SH-SY5Y (cell line): Measurements from ENCODE around the gene CDK6.

Experiments
- GATA2 ChIP-seq: IDR thresholded peaks from 2 replicates; pipeline ENCODE4 v1.6.1; 2011; ENCODE audit warnings: mild to moderate bottlenecking, low read depth, low read length
- GATA3 ChIP-seq: IDR thresholded peaks from 2 replicates; pipeline ENCODE4 v1.6.1; 2011; ENCODE audit warnings: low read depth, mild to moderate bottlenecking, low read length, moderate library complexity

CDK6 gene

GRCh38 chr7:92823042-92823441 is 13.3 kb downstream of the CDK6 start:
- TF ChIP-seq GATA3 (no peak), GATA2 (no peak)

DNA sequence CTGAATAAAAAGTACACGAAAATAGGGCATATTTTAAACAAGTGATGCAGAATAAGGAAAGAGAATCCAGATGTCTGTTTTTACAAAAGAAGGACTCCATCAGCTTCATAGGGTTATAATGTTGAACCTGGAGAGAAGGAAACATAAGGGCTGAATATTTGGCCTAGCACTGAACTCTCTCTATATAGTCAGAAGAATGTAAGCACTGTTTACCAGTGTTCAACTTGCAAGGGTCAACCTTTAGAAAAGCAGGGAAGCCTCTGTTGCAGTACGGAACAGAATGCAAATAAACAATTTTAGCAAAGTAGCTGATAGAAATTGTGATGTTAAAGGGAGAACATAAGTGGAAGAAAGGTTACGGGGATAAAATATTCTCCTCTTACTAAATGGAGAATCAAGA is 16.2 kb downstream of the CDK6 start:
- TF ChIP-seq GATA3 (no peak), GATA2 (no peak)

DNA sequence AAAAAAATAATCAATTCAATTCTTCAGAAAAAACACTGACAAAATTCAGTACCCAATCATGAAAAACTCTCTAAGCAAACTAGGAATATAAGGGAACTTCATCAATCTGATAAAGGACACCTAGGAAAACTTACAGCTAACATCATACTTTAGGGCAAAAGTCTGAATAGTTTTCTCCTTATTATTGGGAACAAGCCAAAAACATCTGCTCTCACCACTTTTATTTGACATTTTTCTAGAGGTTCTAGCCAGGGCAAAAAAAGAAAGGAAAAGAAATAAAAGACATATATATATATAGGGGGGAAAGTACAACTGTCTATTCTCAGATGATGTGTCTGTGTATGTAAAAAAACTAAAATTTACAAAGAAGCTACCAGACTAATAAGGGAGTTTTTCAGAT is 19.0 kb downstream of the CDK6 start:
- no peak for TF ChIP-seq GATA3
- no peak for TF ChIP-seq GATA2

GRCh38 chr7:92815412-92815811 is 21.0 kb downstream of the CDK6 start:
- TF ChIP-seq GATA2 (no peak), GATA3 (no peak)

DNA sequence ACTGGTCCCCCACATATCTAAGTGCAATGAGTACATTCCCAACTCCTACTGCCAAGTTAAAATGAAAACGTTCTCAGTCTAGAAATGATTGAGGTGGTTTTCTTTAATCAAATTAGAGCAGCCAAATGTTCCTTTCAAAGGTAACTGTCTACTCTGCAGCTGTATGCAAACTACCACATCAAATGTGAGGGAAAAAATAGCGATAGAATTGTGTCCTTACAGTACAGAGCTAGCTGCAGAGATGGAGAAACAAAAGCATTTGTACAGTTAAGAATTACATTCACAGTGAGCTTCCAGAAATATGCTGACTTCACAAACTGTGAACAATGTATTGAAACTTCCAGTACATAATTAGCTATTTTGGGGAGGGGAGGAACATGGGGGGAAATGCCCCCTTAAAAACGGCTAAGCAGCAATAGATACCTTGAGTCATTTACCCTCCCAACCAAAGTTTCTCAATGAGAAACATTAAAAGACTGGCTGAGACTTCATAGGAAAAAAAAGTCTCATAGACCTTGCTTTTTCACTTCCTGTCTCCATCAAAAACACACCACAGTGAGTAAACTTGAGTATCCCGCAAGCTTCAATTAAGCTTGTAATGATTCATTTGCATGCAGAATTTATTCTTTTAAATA is 22.9 kb downstream of the CDK6 start:
- TF ChIP-seq GATA2 (no peak), GATA3 (no peak)

DNA sequence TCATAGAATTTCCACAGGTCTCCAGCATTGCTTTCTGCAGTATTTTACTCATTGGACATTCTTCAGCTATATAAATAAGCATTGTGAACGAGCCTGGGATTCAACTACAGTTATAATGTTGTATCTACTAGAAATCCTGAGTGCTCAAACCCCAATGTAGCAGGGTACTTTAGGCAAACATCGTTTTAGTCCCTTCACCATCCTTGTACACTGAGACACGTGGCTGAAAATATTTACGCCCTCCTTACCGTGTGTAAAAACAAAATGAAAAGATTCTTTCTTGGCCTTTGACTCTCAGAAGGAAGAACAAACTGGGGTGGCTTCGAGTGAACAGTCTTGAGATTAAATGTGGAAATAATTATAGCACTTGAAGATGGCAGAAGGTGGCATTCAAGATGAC is 25.2 kb downstream of the CDK6 start:
- TF ChIP-seq GATA3 = no peak
- TF ChIP-seq GATA2 = no peak

- no peak for TF ChIP-seq GATA3
- no peak for TF ChIP-seq GATA2
These were observed 26.4 kb downstream of the CDK6 start for GRCh38 chr7:92809760-92810573.

- TF ChIP-seq GATA2 = no peak
- TF ChIP-seq GATA3 = no peak
These were observed 27.0 kb downstream of the CDK6 start for GRCh38 chr7:92809397-92809759.

- TF ChIP-seq GATA3 = no peak
- no peak for TF ChIP-seq GATA2
These were observed 27.7 kb downstream of the CDK6 start for GRCh38 chr7:92808635-92809034.

DNA sequence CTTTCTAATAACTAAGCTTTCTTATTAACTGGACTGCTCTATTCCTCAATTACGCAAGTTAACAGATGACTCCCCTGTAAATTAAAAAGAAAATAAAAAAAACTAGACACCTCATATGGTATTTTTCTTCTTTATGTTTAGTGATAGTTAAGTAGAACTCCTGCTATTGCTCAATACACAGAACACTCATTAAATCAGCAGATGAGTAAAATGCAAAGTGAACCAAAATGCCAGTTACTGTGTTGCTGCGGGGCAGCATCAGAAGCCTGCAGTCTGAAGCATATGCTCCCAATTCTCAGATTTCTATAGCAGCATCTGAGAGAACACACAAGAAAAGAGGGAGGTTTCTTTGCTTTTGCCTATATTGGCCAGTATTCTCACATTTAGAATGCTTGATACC is 28.4 kb downstream of the CDK6 start:
- TF ChIP-seq GATA3 (no peak), GATA2 (no peak)

DNA sequence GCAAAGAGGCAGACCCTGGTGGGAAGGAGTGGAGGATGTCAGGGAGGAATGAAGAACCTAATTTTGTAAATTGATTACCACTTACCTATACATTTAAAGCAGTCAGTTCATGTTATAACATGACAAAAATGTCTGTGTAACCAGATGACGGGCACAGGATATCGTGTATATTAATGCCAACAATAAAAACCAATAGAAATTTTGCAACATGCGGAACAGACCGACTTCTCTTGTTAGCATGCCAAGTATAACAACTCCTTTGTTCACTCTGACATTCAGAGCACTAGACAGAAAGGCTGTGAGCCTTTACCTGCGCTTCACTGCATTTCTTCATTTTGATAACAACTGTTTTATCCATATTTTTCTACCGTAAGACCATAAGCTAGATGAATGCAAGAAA is 29.9 kb downstream of the CDK6 start:
- TF ChIP-seq GATA2 (no peak), GATA3 (no peak)

GRCh38 chr7:92802406-92802805 is 34.0 kb downstream of the CDK6 start:
- TF ChIP-seq GATA2 (no peak), GATA3 (no peak)

DNA sequence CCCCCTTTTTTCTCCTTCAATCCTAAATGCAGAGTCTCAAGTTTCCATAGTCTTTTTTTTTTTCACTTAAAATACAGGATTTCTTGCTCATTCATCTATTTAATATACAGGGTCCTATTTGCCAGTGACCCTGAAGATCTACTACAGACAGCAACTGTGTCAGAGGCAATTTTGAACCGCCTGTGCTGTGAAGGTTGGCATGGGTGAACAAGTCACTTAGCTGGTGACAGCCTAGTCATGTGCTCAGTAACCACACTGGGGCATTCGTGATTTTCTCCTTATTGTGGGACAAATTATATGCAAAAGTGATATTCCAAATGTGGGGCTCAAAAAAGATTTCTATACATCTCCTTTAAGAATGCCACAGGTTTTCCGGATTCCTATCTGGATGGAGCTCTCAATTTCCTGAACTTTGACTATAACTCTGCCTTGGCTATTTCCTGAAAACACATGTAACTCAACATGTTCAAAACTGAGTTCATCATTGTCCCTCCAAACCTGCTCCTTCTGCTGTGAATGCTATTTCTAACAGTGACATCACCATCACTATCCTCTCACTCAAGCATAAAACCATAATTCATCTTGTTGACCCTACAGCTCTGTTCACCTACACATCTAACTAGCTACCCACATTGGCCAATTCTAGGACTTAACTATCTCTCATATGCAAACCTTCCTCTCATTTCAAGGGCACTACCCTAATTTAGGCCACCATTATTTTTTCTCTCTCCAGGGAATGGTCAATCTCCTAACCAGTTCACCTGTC is 36.7 kb downstream of the CDK6 start:
- TF ChIP-seq GATA3 (no peak), GATA2 (no peak)

DNA sequence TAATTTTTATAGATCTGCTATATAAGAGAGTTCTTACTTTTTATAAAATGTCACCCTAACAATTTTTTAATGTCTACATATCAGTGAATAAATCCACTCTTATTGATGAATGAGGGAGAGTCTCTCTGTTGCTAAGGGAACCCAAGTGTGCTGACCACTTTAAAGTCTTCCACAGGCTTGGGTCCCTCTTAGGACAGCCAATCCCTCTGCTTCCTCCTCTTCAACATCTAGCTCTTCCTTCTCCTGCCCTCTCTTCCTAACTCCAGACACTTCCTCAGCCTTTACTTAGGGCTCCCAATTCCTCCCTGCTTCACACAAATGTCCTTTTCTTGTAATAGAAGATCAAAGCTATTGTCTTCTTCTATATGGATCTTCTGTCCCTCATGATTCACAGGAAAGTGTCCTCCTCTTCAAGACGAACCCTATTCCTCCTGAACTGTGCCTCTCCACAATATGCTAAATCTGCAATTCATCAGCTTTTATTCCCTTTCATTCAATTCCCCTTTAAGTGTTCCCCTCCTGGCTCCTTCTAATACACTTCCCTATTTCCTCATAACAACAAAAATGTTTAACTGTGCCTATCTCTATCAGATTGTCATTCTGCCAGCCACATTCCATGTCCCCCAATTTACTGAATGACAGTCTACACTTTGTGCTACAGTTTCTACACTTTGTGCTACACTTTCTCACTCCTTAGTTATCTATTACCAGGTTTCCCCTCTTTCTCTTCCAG is 37.7 kb downstream of the CDK6 start:
- TF ChIP-seq GATA2 = no peak
- TF ChIP-seq GATA3 = no peak

GRCh38 chr7:92797693-92798092 is 38.7 kb downstream of the CDK6 start:
- TF ChIP-seq GATA2 (no peak), GATA3 (no peak)
